GM21619 (cell line): ENCODE results near the gene CHCHD6.

Experiments used
- ATAC-seq: cut with Tn5 transposase; IDR thresholded peaks from one replicate; pipeline ENCODE4 v1.9.1; 2021; ENCODE audit not compliant: unreplicated experiment

The CHCHD6 gene

DNA sequence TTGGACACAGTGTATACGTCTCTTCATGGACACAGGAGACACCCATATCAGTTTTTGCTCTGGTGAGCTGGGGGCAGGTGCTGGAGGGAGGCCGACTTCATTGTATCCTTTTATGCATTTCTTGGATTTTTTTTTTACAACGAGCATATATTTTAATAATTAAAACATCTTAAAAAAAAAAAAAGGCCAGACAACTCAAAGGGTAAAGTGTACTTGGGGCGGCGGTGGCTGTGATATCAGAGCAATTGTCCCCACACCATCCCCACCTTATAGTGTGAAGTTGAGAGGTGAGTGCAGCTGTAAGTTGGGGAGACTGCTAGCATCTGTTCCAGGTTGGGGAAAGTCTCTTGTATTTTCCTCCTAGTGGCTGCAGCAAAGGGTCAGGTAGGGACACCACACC, 266.9 kb downstream of the CHCHD6 start:
- ATAC-seq = no peak

DNA sequence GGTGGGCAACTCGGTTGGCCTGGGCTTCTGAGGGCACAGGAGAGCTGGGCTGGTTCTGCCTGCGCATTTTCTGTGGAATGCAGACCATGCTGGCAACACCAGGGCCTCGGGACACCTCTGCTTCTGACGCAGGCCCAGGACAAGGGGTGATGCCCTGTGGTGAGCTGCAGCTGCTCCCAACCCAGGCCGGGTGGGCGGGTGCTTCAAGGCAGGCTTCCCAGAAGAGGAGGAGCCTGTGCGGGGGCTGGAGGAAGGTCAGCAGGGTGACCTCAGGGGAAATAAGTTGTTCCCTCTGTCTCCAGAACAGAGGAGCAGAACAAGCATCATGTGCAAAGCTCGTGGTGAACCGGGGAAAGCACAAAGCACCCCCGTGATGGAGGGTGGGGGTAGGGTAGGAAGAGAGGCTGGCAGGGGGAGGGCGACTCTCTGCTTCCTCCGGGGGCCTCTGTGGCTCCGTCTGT, 267.9 kb downstream of the CHCHD6 start:
- ATAC-seq = no peak

DNA sequence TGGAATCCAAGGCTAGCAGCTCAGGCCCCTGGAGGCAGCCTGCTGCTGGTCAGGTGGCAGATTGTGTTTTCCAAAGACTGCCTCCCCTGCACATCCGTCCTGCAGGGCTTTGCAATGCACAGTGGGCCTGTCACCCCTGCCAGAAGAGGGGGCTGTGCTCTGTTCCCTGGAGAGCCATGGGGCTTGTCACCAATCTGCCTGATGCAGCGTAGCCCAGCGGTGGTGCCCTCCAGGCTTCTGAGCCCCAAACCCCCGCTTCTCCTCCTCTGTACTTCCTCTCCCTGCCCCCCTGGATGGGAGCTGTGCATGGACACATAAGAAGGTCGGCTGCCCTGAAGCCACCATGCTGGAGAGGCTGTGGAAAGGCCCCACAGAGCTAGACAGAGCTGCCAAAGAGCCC, 268.8 kb downstream of the CHCHD6 start:
- ATAC-seq = no peak

DNA sequence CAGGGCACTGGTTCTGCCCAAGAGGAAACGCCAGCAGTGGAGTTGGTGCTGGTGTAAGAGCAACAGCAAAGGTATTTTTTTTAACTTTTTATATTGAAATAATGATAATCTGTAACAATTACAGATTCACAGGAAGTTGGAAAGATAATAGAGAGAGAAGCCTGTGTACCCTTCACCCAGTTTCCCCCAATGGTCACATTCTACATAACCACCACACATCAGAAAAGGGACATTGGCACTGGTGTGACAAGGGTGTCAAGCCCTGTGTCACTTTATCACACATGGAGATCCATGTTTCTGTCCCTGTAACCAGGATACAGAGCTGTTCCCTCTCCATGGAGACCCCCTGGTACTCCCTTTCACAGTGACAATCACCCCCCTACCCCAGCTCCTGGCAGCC, 269.8 kb downstream of the CHCHD6 start:
- ATAC-seq = no peak

DNA sequence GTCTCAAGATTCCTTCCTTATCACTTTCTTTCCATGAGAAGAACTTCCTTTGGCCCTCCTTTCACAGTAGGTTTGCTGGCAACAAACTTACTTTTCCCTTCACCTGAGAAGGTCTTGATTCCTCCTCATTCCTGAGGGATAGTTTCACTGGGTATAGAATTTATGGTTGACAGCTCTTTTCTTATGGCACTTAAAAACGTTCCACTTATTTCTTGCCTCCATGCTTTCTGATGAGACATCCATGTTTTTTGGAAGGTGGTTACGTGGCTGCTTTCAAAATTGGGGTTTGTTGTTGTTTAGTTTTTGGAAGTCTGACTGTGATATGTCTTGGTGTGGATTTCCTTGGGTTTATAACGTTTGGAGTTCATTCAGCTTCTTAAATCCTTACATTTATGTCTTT, 270.7 kb downstream of the CHCHD6 start:
- ATAC-seq = no peak

DNA sequence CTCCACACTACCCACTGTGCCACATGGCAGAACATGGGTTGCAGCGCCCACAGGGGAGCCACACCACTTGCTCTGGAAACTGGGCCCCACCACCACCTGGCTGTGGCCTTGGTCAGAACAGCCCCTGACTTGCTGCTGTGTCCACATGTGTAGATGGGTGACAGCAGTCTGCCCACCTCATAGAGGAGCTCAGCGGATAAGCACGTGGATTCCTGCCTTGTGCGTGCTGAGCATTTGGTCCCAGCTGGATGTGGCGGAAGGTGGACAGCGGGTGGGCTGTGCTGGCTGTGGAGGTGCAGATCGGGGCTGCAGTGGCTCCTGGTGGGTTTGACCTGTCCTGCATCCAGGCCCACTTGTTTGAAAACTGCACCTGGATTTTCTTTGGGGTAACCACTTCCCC, 272.9 kb downstream of the CHCHD6 start:
- no peak for ATAC-seq

DNA sequence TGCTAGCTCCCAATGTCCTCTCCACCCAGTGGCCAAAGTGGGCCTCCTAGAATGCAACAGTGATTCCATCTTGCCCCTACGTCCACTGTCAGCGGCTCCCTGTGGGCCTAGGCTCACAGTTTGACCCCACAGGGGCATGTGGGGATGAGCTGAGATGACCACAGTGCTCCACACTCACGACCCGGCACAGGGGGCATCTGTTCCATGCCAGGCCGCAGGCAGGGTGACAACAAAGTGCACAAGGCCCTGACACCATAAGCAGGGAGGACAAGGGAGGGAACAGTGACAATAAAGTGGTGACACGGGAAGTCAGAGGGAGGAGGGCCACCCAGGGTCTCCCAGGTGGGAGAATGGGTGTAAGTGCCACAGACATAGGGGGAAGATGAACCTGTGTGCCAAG, 273.8 kb downstream of the CHCHD6 start:
- no peak for ATAC-seq

DNA sequence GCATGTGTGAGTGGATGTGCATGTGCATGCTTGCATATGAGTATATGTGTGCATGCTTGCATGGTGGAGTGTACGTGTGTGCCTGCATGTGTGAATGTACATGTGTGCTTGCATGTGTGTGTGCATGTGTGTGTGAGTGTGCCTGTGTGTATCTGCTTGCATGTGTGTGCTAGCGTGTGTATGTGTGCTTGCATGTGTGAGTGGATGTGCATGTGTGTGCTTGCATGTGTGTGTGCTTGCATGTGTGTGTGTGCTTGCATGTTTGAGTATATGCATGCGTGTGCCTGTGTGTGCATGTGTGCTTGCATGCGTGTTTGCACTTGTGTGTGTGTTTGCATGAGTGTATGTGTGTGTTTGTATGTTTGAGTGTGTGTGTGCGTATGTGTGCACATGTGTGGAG, 274.3 kb downstream of the CHCHD6 start:
- ATAC-seq = no peak

DNA sequence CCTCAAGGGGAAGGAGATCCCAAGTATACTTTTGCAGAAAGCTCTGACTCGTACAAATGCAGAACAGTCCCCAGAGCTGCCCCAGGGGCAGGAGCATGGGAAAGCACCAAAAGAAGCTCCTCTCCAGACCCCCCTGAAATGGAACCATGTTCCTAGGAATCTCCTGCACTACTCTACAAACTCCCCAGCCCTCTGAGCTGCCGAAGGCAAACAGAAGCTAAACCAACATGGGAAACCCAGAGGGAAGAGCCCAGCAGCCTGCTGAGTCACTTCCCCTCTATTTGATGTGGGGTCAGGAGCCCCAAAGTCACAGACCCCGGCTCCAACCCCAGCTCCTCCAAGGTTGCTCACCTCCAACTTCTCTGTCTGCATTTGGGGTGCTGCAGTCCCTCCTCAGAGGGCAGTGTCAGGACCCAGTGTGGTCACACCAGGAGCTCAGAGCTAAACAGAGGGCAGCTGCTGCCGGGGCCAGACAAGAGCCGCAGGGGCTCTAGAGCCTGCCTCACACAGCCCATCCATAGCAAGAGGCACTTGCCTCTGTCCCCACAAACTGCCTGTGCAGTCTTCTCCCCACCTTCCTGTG, 275.1 kb downstream of the CHCHD6 start:
- no peak for ATAC-seq

DNA sequence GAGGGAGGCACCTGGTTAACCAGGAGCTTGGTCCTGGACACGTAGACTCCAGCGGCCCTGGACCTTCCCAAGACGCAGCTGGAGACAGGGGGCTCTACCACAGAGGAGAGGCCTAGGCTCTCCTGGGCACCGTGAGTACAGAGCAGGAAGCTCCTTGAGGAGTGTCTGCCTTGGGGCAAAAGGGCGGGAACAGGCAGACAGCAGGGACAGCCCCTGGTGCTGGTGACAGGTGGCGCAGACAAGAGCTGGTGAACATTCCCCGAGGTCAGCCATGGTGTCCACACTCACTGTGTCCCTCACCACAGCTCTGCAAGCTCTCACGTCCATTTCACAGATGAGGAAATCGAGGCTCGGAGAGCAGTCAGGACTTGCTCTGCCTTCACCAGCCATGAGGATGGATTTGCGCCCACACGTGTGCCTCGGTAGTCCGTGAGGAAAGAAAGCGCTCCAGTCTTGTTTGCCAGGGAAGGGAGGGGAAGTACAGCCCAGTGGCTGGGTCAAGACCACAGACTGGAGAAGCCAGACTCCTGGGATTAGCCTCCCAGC, 276.3 kb downstream of the CHCHD6 start:
- no peak for ATAC-seq

DNA sequence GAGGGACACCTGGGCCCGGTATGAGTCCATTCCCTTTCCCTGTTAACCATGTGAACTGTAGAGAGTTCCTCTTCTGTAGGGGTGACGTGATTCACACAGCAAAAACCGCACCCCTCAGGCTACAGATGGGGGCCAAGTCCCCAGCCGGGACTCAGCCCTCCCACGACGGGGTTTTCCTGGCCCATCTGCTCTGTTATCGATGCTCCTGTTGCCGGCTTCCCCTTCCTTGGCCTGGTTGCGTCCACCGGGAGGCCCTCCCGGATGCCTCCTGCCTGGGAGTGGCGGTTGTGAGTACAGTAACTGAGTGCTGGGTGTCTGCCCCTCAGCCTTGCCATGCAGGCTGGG, 278.1 kb downstream of the CHCHD6 start:
- peak; percentile 38 for ATAC-seq

DNA sequence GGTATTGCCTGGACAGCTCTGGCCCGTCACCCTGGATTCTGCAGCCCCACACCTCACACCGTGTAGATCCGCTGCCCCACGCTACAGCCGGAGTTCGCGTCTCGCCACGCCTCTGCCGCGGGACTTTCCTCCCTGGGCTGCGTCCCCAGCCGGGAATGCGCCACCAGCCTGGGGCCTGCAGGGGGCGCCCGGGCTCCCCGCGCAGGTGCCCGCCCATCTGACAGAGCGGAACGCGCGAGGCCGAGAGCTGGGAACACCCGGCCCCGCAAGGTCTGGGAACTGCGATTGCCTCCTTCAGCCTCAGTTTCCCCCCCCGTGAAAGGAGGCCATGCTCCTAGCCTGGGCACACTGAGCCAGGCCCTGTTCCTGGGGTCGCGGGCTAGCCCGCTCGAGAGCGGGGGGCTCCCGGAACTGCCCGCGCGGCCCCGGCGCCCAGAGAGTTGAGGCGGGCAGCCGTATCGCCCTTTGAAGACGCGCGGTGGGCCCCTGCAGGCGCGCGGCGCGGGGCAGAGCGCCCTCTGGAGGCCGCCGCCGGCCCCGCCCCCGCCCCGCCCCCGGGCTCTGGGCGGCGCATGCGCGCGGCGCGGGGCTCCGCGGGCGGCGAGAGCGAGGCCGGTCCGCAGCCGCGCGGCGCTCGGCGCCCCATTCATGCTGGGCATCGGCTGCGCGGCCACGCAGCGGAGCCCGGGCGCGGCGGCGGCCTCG, 278.6 kb downstream of the CHCHD6 start, which contains the start of gene PLXNA1:
Gene PLXNA1 (plus strand): TSS at position 645 of the 705 bp plus-strand sequence. CDS start 5,479 bp downstream, outside the sequence.
- ATAC-seq = peak; percentile 65

DNA sequence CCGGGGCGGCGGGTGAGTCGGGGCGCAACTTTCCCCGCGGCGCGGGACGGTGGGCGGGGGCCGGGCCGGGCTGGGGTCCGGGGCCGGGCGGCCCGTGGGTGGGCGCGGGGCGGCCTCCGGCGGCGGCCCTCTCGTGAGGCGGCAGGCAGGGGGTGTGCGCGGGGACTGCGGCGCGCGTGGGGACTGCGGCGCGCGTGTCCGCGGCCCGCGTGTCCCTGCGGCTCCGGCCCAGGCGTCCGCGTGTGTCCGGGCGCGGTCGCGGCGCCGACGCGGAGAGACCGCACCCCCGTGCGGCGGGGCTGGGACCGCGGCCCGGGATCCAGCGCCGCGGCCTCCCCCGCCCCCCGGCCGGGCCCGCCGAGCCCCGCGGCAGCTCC, 279.2 kb downstream of the CHCHD6 start:
- no peak for ATAC-seq

DNA sequence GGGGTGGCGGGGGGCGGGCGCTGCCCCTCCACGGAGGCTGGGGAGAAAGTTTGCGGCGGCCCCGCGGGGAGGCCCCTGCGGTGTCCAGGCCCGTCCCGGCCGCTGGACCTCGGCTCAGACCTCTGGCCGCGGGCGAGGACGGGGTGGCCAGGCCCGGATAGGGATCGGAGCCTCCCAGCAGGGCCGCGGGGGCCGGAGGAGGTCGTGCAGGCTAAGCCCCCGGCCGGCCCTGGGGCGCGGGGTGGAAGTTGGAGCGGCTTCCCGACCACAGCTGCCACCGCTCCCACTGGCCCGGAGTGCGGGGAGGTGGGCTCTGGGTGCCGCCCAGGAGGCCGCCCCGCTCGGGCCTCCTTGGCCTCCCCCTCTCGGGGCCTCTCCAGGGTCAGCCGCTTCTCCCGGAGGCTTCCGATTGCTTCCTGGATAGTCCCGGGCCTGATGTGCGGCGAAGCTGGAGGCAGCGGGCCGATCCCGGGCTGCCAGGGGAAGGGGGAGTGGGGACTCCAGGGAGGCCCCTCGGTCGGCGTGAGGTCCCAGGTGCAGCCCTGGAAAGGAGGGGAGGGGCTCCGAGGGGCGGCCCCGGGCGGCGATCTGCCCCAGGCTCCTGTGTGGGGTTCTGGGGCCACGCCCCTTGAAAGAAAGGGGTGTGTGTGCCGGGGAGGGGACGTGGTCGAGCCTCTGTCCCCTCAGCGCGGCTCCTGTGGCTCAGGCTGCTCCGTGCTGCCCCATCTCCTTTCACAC, 279.8 kb downstream of the CHCHD6 start:
- no peak for ATAC-seq

DNA sequence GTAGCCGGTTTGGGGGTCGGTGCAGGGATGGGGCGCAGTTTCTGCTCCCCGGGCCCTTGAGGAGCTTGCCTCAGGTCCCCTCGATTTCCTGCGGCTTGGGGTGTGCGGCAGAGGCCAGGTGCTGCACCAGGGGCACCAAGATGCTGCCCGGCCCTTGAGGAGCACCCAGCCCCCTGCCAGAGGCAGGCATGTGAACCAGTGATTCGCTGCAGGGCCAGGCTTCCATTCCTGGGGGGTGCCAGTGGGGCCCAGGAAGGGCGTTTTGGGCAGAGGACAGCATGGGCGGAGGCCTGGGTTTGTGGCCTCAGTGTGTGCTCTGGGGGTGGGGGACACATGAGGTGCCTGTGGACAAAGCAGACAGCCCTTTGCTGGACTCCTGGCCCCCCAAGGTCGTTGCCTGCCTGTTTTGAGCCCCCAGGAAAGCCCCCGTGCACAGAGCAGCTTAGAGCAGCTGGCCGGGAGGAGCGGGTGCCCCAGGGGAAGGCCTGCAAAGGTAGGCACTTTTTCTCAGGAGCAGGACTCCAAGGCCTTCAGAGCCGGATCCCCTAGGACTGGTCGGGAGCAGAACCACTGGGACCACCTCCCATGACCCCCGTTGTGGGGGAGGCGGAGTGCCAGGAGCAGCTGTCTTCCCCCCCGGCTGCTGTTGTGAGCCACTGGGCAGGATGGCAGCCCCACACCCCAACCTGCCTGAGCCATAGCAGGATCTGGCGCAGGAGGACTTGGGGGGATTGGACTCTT, 280.5 kb downstream of the CHCHD6 start:
- no peak for ATAC-seq

DNA sequence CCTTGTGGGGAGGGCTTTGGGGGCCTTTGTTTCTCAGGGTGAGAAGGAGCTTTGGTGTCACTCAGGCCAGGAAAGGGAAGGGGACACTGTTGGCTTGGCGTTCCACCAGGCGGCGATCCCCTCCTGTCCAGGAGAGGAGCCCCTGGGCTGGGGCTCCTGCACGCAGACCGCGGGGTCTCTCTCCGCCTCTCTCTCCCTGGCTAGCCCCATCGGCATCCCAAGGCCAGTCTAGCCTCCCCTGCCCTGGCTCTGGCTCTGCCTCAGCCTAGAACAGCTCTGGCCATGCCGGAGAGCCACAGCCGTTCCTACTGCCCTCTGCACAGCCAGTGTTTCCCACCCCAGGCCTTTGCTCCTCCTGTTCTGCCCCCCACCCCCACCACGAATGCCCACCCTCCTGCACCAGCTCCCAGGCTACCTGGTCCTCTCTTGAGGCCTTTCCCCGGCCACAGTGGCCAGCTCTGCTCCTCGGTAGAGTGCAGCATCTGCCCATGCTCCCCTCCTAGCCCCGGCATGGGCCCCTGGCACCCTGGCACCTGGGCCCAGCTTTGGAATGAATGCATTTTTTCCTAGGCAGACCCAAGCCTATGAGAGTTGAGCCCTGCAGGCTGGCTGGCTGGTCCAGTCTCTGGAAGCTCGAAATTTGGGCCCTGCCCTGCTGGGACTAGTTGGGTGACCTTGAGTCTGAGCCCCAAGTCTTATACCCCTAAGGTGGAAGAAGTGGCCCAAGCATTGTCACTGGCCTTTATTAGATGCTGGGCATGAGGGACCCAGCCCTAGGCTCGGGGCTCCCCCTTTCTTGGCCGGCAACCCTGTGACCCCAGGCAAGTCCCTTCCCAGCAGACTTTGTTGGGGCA, 281.3 kb downstream of the CHCHD6 start:
- ATAC-seq = no peak

DNA sequence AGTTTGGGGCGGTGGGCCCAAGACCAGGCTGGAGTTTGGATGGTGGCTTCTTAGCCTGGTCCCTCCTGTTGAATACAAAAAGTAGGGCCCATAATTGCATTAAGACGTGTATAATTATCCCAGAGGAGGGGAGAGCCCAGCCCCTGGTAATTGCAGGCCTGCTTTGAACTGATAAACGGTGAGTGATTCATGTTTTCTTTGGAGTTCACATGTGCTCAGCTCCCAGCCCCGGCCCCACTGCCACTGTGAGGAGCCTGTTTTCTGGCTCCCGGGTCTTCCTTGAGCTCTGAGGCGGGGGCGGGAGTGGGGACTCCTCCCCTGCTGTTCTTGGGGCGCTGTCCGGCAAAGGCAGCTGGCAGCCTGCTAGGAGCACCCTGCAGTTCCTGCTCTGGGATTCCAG, 282.0 kb downstream of the CHCHD6 start:
- no peak for ATAC-seq

DNA sequence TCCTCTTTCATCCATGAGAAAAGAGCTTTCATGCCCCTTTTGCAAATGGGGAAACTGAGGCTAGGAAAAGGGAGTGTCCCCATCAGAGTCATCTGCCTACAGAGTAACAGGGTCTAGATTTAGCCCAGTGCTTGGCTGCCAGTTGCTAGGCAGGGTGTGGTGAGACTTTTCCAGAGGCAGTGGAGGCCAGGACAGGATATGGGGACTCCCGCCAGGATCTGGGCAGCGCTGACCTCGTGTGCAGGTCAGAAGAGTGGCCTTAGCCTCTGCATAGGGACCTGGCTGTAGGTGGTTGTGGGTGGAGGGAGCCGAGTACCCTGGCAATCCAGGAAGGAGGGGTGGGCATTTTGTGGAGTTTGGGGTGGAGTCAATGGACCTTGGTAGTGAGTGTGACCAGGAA, 283.1 kb downstream of the CHCHD6 start:
- ATAC-seq = no peak

DNA sequence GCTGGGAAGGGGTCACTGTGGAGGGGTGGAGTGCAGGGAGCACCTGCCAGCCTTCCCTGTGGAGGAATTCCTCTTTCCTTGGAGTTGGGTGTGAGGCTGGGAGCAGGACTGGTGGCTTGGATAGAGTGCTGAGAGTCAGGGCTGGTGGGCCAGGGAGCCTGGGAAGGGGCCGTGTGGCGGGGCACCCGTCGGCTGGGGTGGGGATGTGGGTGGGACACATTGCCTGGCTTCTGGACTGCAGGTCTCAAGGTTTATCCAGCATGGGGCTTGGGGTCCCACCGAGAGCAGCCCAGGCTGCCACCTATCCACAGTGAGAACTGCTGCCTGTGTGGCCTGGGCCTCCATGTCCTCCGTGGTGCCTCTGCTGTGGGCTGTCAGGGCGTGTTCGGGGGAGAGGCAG, 283.6 kb downstream of the CHCHD6 start:
- no peak for ATAC-seq

DNA sequence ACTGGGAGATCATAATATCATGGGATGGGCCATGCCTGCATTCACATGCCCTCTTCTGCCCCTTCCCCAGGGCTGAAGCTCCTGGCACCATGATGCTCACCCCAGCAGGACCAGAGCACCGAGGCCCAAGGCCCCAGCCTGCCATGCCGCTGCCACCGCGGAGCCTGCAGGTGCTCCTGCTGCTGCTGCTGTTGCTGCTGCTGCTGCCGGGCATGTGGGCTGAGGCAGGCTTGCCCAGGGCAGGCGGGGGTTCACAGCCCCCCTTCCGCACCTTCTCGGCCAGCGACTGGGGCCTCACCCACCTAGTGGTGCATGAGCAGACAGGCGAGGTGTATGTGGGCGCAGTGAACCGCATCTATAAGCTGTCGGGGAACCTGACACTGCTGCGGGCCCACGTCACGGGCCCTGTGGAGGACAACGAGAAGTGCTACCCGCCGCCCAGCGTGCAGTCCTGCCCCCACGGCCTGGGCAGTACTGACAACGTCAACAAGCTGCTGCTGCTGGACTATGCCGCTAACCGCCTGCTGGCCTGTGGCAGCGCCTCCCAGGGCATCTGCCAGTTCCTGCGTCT, 284.5 kb downstream of the CHCHD6 start:
- no peak for ATAC-seq
